ENCODE results near the gene KPNA6.
"Not testable (repeated sequence)": the region's sequence is repeated elsewhere in the genome, so short reads cannot be mapped to it uniquely, and the experiment has no call there.

The KPNA6 gene

GRCh38 chr1:32138965-32139364 is 31.1 kb downstream of the KPNA6 start:
- no peak for DNase-seq (ENCODE audit: low read depth in 4 of 4, low spot score in 1 of 4)

- DNase-seq (ENCODE audit: low read depth in 4 of 4, low spot score in 1 of 4): no peak
Observed at GRCh38 chr1:32142446-32143301, 34.8 kb downstream of the KPNA6 start.

- not testable (repeated sequence) for DNase-seq (ENCODE audit: low read depth in 4 of 4, low spot score in 1 of 4)
Observed at GRCh38 chr1:32143302-32143695, 35.4 kb downstream of the KPNA6 start.

GRCh38 chr1:32144033-32144432 is 36.2 kb downstream of the KPNA6 start:
- no peak for DNase-seq (ENCODE audit: low read depth in 4 of 4, low spot score in 1 of 4)

- DNase-seq (ENCODE audit: low read depth in 4 of 4, low spot score in 1 of 4): not testable (repeated sequence)
Observed at GRCh38 chr1:32147799-32148198, 39.9 kb downstream of the KPNA6 start.

- DNase-seq (ENCODE audit: low read depth in 4 of 4, low spot score in 1 of 4): no peak
Observed at GRCh38 chr1:32150847-32151246, 43.0 kb downstream of the KPNA6 start.

GRCh38 chr1:32151319-32151787 is 43.5 kb downstream of the KPNA6 start:
- no peak for DNase-seq (ENCODE audit: low read depth in 4 of 4, low spot score in 1 of 4)

- DNase-seq (ENCODE audit: low read depth in 4 of 4, low spot score in 1 of 4): no peak
Observed at GRCh38 chr1:32159189-32159588, 51.3 kb downstream of the KPNA6 start.

- DNase-seq (ENCODE audit: low read depth in 4 of 4, low spot score in 1 of 4): no peak
Observed at GRCh38 chr1:32163405-32163804, 55.5 kb downstream of the KPNA6 start.

- not testable (repeated sequence) for DNase-seq (ENCODE audit: low read depth in 4 of 4, low spot score in 1 of 4)
Observed at GRCh38 chr1:32165633-32166032, 57.8 kb downstream of the KPNA6 start.

GRCh38 chr1:32170991-32171390 is 63.1 kb downstream of the KPNA6 start:
- DNase-seq (ENCODE audit: low read depth in 4 of 4, low spot score in 1 of 4): no peak

GRCh38 chr1:32172621-32173245 is 64.9 kb downstream of the KPNA6 start:
- DNase-seq (ENCODE audit: low read depth in 4 of 4, low spot score in 1 of 4): no peak

GRCh38 chr1:32178380-32179192 is 70.7 kb downstream of the KPNA6 start:
- no peak for DNase-seq (ENCODE audit: low read depth in 4 of 4, low spot score in 1 of 4)

- DNase-seq (ENCODE audit: low read depth in 4 of 4, low spot score in 1 of 4): no peak
Observed at GRCh38 chr1:32179193-32179442, 71.3 kb downstream of the KPNA6 start.

- peak; percentile 72 to 89 (median 82) for DNase-seq (ENCODE audit: low read depth in 4 of 4, low spot score in 1 of 4)
Observed at GRCh38 chr1:32179443-32180185, 71.8 kb downstream of the KPNA6 start, which contains the start of gene TXLNA. TXLNA (plus strand) TSS chr1:32179675; CDS start chr1:32180346, 671 bp downstream.

- DNase-seq (ENCODE audit: low read depth in 4 of 4, low spot score in 1 of 4): peak in 2 of 4 experiments; percentile 14 to 23
Observed at GRCh38 chr1:32180186-32181060, 72.6 kb downstream of the KPNA6 start.

- DNase-seq (ENCODE audit: low read depth in 4 of 4, low spot score in 1 of 4): no peak
Observed at GRCh38 chr1:32181065-32181464, 73.2 kb downstream of the KPNA6 start.

GRCh38 chr1:32181563-32181962 is 73.7 kb downstream of the KPNA6 start:
- no peak for DNase-seq (ENCODE audit: low read depth in 4 of 4, low spot score in 1 of 4)

- DNase-seq (ENCODE audit: low read depth in 4 of 4, low spot score in 1 of 4): no peak
Observed at GRCh38 chr1:32182060-32182459, 74.2 kb downstream of the KPNA6 start.

- no peak for DNase-seq (ENCODE audit: low read depth in 4 of 4, low spot score in 1 of 4)
Observed at GRCh38 chr1:32184650-32185049, 76.8 kb downstream of the KPNA6 start.
